Iris pigment epithelial cell (primary cell): ENCODE results near the gene FN3KRP.

Experiments used
- DNase-seq: peaks from one replicate; pipeline ENCODE4 v3.0.0-alpha.2; 2011; ENCODE audit warnings: low read depth

FN3KRP gene, protein sequence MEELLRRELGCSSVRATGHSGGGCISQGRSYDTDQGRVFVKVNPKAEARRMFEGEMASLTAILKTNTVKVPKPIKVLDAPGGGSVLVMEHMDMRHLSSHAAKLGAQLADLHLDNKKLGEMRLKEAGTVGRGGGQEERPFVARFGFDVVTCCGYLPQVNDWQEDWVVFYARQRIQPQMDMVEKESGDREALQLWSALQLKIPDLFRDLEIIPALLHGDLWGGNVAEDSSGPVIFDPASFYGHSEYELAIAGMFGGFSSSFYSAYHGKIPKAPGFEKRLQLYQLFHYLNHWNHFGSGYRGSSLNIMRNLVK

GRCh38 chr17:82716203-82717010 is at the start of gene FN3KRP:
Gene FN3KRP, plus strand, starts transcription at chr17:82716706. Its CDS starts 50 bp downstream, at chr17:82716756.
- DNase-seq = peak; percentile 95

- DNase-seq = no peak
Observed at GRCh38 chr17:82666931-82667667, 49.4 kb upstream of the FN3KRP start.

DNA sequence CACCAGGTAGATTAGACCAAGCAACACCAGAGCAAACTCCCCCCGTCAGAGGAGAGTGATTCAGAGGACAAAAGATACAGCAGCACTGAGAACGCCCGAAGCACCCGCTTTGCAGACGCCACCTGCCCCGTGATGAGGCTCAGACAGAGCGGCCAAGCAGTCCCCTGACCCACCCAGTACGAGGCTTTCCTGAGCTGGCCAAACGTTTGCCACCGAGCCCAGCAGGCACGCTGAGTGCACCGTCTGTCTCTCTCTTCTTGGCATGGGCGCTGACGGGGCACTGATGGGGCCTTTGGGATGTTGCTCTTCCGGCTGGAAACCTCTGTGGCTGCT is 48.9 kb upstream of the FN3KRP start:
- DNase-seq = no peak

DNA sequence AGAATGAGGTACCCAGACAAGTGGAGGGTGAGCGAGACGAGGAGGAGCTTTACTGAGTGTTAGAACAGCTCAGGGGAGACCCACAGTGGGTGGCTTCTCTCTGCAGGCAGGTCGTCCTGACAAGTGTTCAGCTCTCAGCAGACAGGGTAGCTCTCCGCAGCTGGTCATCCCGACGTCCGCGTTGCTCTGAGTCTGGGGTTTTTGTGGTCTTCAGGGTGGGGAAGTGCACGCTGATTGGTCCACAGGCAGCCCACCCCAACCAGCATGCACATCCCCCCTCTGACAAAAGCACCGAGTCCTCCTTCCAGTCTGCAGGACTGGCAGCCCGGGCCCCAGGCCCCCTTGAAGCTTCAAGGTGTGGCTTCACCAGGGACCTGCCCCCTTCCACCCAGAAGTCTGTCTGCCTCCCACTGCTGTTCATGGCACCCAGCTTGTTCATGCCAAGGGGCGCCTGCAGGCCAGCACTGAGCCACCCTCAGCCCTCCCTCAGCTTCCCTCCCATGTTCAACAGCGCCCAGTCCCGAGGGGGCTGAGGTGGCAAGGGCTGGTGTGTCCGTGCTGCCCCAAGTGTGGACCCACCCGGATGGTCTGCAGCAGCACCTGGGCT is 48.4 kb upstream of the FN3KRP start:
- no peak for DNase-seq

DNA sequence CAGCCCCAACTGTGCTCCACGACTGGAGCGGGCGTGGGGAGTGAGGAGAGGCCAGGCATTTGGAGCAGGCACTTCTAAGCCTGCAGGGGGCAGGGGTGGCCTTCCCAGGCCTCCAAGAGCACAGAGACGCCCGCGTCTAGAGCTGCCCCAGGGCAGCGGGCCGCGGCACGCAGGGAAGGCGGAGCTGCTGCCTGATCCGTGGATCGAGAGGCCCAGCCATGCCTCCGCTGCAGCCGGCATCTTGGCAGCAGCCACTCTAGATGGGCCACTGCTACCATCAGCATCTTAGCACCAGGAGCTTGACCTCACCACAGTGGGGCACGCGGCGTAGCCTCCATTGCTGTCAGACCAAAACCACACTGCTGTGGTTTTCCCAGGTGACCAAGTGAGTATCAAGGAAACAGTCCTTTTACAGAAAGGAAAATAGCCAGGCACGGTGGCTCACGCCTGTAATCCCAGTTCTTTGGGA is 47.8 kb upstream of the FN3KRP start:
- DNase-seq = peak; percentile 46

- no peak for DNase-seq
Observed at GRCh38 chr17:82670661-82671450, 45.6 kb upstream of the FN3KRP start.

- DNase-seq = no peak
Observed at GRCh38 chr17:82674656-82675475, 41.6 kb upstream of the FN3KRP start.

DNA sequence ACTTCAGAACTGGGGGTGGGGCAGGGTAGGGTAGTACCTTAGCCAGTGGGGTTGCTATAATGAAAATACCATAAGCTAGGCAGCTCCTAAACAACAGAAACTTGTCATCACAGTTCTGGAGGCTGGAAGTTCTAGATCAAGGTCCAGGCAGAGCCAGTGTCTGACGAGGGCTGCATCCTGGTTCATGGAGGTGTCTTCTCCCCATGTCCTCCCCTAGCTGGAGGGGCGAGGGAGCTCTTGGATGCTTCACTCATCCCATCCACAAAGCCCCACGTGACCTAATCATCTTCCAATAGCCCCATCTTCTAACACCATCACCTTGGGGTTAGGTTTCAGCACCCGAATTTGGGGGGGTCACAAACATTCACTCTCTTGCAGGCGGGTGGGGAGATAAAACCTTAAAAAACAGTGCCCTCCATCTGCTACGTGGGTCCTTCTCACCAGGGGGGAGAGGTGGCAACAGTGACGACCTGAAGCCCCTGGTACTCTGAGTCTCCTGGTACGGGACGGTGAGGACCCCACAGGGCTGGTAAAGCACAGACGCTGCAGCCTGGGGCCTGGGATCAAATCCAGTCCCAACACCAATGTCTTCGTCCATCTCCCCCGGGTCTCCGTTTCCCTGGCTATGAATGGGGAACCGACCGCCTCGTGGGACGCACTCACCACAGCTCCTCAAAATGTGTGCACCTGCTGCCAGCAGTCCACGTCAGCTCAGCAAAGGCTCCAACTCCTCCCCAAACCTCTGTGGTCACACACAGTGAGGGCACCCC is 40.8 kb upstream of the FN3KRP start:
- no peak for DNase-seq

DNA sequence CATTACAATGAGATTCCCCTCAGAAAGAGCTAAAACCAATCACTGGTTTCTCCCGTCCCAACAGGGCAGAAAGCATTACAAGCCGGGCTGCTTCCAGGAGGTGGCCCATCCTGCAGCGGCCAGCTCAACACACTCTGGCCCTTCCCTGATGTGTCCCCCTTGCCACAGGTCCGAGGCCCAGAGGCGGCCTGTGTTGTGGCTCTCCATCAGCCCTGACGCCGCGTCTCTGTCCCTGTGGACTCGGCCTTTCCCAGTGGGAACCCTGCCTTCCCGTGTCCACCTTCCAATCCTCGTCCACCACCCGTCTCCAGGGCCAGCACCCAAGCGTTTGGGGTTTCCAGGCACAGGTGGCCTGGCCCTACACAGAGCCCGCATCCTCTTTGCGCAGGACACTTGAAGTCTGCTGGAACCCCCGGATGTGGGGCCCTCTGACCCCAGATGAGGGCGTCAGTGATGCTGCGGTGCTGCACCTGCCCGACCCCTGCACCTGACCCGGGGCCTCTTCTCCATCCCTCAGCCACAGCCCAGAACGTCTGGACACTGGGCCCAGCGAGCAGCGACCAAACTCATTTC is 39.1 kb upstream of the FN3KRP start:
- DNase-seq = no peak

DNA sequence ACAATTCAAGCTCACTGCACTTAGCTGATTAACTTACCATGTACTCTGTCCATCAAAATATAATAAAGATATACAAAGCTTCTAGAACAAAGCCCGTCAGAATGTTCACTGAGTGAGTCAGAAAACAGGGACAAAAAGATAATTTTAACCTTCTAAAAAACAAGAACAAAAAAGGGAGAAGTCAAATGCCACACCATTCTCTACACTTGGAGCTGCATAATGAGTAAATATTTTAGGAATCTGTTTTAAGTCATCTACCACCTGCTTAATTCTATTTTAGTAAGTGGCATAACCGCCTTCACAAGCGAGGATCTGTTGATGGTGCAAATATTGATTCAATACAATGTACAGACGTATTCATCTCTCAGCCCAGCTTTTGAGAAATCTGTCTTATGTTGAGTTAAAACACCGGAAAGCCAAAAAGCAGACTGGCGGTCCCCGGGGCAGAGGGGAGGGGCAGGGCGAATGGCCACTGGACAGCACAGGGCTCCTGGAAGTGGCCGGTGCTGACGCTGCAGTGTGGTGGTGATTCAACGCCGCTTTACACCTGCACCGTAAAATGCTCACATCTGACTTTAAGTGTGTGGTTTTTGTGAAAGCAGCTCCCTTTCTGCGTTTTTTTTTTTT is 38.1 kb upstream of the FN3KRP start:
- DNase-seq = no peak

- DNase-seq = no peak
Observed at GRCh38 chr17:82679586-82680465, 36.7 kb upstream of the FN3KRP start.

DNA sequence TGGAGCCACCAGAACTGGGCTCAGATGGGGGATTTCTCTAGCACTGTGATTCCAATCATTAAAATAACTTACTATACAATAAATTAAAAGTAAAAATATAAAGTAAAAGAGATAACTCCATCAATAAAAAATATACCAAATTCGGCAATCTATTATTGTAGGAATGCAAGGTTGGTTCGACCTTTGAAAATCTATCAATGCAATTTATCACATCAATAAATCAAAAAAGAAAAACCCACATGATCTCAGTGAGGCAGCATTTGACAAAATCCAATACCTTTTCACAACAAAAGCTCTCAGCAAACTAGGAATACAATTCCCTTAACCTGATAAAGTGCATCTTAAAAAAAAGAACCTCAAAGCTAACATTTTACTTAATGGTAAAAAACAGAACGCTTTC is 35.0 kb upstream of the FN3KRP start:
- DNase-seq = no peak

DNA sequence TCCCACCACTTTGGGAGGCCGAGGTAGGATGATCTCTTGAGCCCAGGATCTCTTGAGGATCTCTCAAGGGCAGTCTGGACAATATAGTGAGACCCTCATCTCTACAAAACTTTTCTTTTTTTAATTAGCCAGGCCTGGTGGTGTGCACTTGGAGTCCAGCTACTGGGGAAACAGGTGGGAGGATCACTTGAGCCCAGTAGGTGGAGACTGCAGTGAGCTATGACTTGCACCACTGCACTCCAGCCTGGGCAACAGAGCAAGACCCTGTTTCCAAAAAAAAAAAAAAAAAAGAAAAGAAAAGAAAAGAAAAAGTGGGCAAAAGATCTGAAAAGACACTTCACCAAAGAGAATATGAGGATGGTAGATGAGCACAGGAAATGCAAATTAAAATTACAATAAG is 33.0 kb upstream of the FN3KRP start:
- no peak for DNase-seq

DNA sequence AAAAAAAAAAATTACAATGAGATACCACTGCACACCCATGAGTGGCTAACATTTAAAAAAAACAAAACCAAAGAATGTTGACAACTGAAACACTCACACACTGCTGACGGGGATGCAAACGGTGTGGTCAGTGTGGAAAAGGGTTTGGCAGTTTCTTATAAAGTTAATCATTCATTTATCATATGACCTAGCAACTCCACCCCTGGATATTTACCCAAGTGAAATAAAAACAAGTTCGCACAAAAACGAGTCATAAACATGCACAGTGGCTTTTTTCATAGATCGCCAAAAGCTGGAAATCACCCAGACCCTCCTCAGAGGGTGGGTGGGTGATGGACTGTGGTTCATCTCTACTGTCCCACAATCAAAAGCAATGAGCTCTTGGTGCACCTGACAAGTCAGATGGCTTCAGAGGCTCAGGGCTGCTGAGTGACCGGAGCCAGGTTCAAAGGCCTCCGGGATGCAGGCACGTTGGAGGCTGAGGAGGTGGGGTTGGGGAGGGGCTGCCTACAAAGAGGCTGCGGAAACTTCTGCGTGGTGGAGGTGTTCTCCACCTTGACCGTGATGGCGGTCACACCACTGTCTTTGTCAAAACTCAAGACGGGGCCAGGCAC is 32.2 kb upstream of the FN3KRP start:
- no peak for DNase-seq

DNA sequence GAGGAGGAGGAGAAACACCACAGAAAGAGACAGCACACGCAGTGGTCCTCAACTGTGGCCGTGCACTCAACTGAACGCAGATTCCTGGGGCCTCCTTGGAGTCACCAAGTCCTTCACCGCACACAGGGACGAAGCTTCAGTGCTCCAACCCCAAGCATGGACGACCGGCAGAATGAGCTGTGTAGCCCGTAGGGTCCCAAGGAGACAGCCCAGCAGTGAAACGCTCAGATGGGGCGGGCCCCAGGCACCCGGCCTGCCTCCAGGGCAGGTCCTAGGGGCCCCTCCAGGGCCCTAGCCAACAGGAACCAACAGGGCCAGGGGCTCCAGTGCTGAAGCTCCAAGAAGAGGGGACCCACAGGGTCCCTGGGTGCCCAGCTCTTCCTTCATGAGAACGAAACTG is 31.2 kb upstream of the FN3KRP start:
- no peak for DNase-seq

DNA sequence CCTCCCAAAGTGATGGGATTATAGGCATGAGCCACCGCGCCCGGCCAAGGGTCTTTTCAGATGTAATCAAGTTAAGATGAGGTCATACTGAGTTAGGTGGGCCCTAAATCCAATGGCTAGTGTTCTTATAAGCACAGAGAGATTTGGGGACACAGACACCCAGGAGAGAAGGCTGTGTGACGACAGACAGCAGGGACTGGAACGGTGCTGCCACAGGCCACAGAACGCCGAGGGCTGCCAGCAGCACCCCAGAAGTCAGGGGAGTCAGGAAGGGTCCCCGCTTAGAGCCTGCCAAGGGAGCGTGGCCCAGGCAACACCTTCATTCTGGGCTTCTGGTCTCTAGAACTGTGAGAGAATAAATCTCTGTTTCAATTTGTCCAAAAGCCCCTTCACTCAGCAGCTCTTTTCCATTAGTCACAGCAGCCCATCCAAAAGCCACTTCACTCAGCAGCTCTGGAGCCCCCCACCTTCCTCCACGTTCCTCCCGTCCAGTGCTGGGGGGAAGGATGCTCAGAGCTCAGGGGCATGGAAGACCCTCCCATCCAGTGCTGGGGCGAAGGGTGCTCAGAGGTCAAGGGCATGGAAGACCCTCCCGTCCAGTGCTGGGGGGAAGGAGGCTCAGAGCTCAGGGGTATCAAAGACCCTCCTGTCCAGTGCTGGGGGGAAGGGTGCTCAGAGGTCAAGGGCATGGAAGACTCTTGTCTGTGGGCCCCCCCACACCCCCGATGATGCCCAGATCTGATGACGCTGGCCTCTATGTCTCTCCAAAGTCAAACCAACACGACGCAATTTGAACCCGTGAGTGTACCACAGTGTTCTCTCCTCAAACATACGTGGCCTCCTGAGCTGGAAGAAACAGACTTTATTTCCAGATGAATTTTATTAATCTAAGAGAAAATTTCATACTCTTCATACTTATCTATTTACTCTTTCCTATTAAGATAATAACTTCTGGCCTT is 29.9 kb upstream of the FN3KRP start:
- no peak for DNase-seq
